Measurements from ENCODE around the gene CPT1C.

CPT1C gene

DNA sequence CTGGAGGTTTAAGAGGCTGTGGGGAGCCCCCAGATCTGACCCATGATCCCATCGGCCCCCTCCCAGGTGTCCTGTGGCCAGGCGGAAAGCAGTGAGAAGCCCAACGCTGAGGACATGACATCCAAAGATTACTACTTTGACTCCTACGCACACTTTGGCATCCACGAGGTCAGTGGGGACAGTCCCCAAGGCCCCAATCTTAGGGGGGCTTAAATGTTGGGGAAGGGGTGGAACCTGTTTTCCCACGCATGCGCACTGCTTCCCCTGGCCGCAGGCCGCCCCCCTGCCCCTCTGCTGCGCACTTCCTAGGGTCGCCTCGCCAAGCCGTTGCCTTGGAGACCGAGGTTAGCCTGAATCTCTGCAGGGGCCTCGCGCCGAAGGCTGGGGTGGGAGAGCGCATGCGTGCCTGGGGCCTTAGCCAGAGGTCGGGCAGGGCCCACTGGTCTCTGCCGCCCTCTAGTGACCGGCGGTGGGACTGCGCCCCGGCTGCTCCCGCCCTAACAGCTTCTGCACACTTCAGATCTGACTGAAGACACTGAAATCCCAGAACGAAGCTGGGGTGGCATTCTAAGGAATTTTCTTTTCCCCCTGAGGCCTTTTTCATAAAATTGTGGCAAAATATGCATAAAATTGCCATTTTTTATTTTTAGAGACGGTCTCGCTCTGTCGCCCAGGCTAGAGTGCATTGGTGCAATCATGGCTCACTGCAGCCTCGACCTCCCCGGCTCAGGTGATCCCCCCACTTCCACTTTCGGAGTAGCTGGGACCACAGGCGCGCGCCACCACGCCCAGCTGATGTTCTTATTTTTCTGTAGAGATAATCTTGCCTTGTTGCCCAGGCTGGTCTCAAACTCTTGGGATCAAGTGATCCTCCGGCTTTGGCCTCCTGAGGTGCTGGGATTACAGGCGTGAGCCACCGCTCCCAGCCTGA lies 10.2 kb upstream of the CPT1C start:
- in situ Hi-C loops (cut with HindIII; ENCODE audit: low sequenced_read_pairs), result no loop called here

DNA sequence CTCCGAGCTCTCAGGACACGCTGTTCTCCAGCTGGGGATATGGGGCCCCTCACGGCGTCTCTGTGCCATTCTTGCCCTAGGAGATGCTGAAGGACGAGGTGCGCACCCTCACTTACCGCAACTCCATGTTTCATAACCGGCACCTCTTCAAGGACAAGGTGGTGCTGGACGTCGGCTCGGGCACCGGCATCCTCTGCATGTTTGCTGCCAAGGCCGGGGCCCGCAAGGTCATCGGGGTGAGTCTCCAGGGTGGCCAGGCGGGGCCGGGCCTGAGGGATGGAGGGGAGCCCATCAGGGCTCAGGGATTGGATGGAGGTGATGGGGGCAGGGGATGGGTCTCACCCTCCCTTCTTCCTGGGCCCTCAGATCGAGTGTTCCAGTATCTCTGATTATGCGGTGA lies 9.1 kb upstream of the CPT1C start:
- in situ Hi-C loops (cut with HindIII; ENCODE audit: low sequenced_read_pairs), result no loop called here

DNA sequence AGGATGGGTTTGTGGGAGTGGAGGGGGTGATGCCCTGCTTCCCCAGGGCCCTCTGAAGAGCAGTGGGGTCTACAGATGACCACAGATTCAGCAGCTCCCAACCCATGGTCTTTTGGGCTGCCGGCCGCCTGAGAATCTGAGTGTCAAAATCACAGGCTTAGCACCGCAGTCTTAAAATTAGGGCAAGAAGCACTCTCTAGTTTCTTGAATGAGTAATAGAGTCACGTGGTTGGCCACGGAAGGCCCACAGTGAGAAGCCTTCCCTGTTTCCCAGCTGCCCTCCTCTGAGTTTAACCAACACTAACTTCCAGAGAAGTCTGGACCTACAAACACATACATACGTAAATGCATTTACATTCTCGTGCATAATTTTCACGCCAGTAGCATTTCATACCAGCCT lies 8.6 kb upstream of the CPT1C start:
- in situ Hi-C loops (cut with HindIII; ENCODE audit: low sequenced_read_pairs), result no loop called here

DNA sequence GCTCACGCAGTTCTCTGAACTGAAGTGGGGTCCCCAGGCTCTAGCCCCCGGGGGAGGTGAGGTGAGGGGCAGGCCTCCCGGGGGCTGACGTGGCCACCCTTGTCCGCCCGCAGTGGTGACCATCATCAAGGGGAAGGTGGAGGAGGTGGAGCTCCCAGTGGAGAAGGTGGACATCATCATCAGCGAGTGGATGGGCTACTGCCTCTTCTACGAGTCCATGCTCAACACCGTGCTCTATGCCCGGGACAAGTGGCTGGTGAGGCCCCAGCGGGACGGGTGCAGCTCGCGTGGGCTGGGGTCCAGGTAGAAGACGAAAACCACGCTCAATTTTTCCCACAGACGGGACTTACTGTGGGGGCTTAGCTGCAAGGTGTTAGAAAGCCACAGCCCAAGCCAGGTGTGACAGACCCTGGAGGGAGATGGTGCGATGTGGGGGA lies 7.1 kb upstream of the CPT1C start:
- in situ Hi-C loops (cut with HindIII; ENCODE audit: low sequenced_read_pairs), result no loop called here

DNA sequence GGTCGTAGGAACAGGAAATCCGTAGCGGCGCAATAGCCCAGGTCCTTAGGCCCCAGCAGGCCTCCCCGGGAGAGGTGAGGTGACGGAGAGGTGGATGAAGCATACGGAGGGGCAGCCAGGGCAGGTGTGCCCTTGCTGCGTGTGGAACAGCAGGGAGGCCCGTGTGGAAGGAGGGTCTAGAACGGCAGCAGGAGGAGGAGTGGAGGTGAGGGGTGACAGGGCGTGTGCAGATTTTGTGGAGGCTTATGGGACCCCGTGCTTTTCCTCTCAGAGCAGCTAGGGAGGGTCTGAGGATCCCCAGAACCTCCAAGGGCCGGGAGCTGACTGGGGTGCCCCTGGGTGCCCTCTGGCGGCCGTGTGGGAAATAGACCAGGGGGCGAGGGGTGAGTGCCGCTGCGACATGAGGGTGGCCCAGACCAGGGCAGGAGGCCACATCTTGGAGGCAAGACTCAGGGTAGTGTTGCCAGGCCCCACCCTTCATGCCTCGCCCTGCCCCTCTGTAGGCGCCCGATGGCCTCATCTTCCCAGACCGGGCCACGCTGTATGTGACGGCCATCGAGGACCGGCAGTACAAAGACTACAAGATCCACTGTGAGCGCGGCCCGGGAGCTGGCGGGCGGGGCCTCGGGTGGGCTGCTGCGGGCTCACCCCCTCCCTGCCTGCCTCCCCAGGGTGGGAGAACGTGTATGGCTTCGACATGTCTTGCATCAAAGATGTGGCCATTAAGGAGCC lies 6.5 kb upstream of the CPT1C start:
- in situ Hi-C loops (cut with HindIII; ENCODE audit: low sequenced_read_pairs), result no loop called here

DNA sequence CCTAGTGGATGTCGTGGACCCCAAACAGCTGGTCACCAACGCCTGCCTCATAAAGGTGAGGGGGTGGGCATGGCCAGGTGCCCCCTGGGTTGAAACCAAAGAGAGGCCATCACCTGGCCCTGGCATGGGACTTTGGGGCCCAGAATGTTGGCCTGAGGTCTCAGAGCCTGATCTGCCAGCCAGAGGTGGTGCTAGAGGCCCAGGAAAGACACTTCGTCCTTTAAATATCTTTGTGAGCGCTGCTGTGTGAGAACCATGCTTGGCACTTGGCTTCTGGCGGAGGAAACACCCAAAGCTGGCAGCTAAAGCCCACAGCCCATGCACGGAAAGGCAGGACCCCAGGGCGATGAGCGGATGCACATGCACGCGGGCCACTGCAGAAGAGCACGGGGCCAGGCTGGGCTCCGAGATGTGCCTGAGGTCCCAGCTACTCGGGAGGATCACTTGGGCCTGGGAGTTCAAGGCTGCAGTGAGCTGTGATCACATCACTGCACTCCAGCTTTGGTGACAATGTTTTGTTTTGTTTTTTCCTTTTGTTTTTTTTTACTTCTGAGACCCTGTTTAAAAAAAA lies 5.8 kb upstream of the CPT1C start:
- in situ Hi-C loops (cut with HindIII; ENCODE audit: low sequenced_read_pairs), result no loop called here

DNA sequence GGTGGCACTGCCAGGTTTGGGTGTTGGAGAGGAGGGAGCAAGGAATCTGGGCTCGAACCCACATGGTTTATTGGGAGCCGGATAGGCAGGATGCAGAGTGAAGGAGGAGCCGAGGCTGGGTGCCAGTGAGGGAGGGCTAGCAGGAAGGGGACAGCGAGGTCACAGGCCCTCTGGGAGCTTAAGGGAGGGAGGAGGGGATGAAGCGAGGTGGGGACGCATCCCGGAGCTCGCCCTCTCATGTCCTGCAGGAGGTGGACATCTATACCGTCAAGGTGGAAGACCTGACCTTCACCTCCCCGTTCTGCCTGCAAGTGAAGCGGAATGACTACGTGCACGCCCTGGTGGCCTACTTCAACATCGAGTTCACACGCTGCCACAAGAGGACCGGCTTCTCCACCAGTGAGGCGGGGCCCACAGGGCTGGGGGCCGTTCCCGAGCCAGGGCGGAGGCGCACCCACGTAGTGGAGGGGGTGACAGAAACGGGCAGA lies 5.0 kb upstream of the CPT1C start:
- in situ Hi-C loops (cut with HindIII; ENCODE audit: low sequenced_read_pairs), result no loop called here

DNA sequence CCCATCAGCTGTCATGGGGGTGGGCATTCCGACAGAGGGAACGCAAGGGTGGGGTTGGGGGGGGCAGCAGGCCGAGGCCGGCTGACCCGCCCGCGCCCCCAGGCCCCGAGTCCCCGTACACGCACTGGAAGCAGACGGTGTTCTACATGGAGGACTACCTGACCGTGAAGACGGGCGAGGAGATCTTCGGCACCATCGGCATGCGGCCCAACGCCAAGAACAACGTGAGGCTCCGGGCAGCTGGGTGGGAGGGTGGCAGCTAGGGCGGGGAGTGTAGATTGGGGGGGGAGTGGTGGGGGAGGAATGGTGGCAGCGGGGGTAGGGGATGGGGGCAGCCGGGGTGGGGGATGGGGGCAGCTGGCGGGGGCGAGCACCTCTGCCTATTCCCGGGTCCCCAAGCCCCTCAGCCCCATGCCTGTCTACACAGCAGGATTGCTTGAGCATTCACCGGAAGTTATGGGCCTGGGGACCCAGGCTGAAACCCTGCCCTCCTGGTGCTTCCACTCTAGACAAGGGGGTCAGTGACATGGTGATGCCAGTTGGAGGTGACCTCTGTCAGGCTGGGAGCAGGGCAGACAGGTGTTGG lies 4.3 kb upstream of the CPT1C start:
- in situ Hi-C loops (cut with HindIII; ENCODE audit: low sequenced_read_pairs), result no loop called here

DNA sequence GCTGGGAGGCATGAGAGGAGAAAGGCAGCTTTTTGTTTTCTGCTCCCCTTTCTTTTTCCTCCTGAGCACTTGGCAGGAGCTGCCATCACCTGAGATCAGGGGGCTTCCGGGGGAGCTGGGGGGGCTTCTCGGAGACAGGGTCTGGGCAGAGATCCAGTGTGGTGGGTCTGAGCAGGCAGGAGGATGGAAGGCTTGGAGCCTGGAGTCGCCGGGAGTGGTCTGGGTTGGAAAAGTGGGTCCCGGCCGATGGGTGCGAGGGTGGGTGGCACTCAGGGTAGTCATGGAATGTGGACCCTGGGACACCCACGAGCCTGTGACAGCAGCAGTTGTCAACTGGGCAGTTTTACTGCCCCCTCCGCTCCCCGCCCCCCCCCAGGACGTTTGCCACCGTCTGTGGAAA lies 3.8 kb upstream of the CPT1C start:
- in situ Hi-C loops (cut with HindIII; ENCODE audit: low sequenced_read_pairs), result no loop called here

DNA sequence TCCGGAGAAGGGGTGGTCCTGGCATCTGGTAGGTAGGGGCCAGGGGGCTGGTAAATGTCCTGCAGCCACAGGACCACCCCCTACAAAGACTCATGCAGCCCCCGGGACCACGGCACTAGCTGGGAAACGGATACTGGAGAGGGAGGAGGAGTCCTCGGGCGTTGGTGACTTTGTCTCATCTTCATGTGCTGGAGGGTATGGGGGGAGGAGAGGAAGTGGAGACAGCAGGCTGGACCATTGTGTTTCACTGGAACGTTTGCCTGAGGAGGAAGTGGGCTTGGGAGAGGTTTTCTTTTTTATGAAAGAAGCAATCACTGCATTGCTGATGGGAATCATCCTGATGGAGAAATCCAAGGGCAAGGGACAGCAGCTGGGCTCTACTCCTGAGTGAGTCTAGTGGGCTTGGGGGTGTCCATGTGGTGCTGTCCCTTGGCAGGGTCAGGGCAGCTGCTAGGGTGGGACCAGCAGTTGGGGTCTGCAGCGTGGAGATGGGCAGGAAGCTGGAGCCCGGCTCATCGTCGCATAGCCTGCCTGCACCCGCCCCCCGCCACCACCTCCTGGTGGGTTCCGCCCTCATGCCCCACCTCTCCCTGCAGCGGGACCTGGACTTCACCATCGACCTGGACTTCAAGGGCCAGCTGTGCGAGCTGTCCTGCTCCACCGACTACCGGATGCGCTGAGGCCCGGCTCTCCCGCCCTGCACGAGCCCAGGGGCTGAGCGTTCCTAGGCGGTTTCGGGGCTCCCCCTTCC lies 3.2 kb upstream of the CPT1C start:
- in situ Hi-C loops (cut with HindIII; ENCODE audit: low sequenced_read_pairs), result no loop called here

DNA sequence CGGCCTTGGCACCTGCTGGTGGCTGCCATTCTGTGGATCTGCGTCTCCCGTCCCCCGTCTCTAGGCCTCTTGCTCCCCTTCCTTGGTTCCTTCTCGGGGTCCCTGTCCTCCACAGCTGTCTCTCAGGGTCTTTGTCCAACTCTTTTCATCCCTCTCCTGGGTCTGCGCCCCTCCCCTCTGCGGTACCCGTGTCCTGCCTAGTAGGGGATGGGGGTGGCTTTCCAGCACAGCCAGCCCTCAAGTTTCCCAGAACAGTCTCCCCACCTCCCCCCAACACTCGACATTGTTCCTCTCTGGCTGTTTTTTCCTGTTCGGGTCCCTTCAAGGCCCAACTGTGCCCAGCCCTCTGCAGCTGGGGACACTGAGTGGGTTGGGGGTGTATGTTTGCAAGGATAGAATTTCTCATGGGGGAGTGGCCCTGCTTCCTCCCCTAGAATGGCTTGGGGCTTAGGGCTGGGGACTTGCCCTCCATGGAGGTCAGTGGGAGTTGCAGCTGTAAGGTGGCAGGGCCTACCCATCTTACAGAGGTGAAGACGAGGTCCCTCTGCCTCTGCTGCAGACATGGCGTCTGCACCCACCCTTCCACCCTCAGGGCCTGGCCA lies 2.3 kb upstream of the CPT1C start:
- in situ Hi-C loops (cut with HindIII; ENCODE audit: low sequenced_read_pairs), result no loop called here

DNA sequence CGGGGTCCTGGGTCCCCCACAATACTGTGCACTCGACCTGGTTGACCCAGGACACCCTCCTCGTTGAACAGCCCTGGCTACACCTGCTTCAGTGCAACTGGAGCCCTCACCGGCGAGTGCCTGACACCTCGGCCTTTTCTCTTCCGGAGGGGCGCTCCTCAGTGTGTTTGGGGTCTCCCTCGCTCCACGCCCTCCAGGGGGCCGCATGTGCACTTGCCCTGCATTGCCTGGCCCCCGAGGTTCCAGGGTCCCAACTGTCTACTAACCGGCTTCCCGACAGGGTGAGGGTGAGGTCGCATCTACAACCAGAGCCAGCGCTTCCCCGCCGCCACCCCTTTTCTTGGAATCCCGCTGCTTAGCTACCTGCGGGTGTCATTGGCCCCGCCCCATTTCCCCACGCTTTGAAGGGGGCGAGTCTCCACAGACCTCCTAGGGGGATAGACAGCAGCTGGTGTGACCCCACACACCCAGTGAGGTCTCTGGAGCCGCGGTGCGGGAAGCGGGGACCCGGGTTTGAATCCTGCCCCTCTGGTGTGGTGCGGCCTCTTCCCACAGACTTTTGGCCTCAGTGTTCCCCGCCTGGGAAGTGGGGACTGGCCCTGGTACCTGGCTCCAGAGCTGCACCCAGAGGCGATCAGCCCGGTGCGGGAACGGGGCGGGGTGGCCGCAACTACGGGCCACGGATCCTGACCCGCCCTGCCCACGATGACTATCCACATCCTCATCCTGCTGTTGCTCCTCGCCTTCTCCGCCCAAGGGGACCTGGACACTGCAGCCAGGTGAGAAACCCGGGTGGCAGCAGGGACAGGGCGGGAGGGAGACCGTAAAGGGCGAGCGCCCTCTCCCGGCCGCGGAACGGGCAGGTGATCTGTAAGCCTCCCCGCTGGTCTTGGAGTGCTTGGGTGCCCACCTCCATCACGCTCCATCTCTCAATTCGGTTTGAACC lies 1.5 kb upstream of the CPT1C start, which contains the start of gene ADM5:
TSS of gene ADM5 (plus strand) at position 462 of the 946 bp plus-strand sequence. CDS start at position 706, 244 bp downstream.
- in situ Hi-C loops (cut with HindIII; ENCODE audit: low sequenced_read_pairs), result no loop called here

DNA sequence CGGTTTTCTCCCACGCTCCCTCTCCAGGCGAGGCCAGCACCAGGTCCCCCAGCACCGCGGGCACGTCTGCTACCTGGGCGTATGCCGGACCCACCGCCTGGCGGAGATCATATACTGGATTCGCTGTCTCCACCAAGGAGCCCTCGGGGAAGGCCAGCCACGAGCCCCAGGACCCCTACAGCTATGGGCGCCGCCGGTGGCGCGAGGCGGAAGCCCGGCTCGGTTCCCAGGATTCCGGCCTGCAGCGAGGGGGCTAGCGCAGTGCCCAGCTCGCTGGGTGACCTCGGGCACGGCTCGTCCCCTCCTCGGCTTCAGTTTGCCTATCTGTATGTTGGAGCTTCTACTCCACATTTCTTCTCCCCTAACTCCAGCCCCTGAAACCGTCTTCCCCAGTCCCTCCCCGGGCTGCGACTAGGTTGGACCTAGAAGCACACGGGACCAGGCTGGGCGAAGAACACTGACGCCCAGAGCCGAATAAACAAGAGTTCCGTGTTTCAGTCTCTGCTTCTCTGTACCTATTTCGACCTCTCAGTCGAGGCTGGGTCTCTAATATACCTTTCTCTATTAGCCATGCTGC lies 749 bp upstream of the CPT1C start:
- in situ Hi-C loops (cut with HindIII; ENCODE audit: low sequenced_read_pairs), result no loop called here

DNA sequence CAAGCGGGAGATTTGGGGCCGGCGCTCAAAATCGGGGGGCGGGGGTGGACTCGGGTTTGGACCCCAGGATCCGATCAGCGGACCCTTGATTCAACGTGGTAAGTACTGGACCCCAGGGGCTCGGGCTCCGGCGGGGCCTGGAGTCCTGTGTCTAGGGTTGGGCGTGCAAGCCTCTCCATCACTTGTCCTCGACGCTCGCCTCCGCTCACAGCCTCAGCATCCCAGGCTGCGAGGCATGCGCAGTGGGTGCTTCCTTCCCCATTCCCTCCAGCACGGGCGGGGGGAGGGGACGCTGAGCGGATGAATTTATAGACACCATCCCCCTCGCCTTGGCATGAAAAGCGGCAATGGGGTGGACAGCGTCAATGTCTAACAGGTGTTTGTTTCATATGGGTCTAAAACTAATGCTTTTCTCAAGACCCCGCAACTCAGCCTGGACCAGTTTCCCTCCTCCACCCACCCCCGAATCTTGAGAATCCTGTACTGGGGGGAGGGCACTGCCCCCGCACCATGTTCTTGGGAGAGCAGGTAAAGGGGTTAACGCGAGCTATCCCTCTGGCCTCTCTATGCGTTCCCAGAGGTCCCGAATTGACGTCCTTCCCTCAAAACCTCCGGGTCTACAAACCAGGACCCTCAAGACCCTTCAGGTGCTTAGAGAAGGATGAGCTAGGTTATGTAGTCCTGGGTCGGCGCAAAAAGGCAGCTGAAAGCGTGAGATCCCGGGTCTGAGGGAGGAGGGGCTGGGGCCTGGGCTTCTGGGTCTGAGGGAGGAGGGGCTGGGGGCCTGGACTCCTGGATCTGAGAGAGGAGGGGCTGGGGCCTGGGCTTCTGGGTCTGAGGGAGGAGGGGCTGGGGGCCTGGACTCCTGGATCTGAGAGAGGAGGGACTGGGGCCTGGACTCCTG lies 579 bp downstream of the CPT1C start:
- in situ Hi-C loops (cut with HindIII; ENCODE audit: low sequenced_read_pairs), result no loop called here

DNA sequence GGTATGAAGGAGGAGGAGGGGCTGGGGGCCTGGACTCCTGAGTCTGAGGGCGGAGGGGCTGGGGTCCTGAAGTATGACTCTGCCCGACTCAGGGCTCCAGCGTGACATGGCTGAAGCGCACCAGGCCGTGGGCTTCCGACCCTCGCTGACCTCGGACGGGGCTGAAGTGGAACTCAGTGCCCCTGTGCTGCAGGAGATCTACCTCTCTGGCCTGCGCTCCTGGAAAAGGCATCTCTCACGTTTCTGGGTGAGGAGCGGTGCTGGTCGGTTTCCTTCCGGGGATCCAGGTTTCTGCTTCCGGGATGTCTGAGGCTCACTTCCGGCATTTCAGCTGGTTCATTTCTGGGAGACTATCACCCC lies 1.2 kb downstream of the CPT1C start:
- in situ Hi-C loops (cut with HindIII; ENCODE audit: low sequenced_read_pairs), result no loop called here

DNA sequence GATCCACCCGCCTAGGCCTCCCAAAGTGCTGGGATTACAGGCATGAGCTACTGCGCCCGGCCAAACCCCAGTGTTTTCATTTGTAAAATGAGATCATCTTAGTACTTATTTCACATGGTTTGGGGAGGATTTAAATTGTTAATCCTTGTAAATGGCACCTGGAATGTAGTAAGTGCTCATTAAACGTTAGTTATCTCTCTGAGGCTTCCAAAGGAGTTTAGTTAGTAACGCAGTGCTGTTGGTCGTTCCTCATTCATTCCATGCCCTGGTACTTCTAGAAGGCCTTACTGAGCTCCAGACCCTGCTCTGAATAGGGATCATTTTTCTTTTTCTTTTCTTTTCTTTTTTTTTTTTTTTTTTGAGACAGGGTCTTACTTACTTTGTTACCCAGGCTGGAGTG lies 5.2 kb downstream of the CPT1C start:
- in situ Hi-C loops (cut with HindIII; ENCODE audit: low sequenced_read_pairs), result no loop called here

DNA sequence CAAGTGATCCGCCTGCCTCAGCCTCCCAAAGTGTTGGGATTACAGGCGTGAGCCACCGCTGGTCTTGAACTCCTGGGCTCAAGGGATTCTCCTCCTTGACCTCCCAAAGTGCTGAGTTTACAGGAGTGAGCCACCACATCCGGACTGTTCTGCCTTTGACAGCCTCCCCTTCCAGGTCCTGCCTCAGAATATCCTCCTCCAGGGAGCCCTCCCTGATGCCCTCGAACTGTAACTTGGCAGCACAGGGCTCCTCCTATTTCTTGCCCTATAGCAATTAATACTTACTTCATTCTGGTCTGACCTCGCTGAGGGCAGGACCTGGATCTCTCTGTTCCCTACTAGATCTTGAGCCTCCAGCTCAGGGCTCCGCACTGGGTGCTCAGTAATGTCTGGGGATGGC lies 5.9 kb downstream of the CPT1C start:
- in situ Hi-C loops (cut with HindIII; ENCODE audit: low sequenced_read_pairs), result no loop called here

DNA sequence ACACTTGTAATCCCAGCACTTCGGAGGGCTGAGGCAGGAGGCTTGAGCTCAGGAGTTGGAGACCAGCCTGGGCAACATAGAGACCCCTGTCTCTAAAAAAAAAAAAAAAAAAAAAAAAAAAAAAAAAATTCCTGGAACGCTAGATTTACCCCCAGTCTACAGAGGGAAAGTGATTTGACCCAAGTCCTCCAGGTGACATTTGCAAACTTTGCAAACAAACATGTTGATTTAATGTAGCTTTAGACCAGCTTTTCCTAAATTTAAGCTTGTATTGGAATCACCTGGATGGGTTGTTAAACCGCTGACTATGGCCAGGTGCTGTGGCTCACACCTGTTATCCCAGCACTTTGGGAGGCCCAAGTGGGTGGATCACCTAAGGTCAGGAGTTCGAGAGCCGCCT lies 8.4 kb downstream of the CPT1C start:
- in situ Hi-C loops (cut with HindIII; ENCODE audit: low sequenced_read_pairs), result no loop called here

Data from DLD1 (cell line).